ENCODE measurements around the gene DKKL1.
"Not testable (repeated sequence)": the region's sequence is repeated elsewhere in the genome, so short reads cannot be mapped to it uniquely, and the experiment has no call there.

DKKL1 gene

DNA sequence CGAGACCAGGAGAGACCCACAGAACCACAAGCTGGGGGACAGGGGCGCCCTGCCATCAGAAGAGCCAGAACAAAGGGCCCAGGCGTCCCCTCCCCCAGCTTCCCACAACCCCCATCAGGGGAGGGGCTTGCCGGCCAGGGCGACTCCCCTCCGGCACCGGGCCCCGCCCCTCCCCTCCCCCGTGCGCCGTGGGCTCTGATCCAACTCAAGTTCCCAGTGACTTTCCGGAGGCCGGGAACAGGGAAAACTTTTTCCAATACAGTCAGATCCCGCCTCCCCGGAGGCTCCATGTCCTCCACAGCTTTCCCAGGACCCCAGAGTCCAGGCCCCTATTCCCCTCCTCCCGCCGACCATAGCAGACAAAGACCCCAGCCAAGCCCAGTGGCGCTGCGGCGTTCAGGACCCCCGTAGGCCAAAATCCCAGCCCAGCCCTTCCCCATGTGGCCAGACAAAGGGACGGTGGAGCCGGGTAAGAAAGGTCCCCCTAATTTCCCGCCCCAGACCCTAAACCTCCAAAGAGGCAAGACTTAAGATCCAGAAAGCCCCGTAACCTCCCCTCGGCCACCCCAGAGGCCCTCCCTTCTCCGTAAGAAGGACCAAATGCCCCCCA, 2.1 kb upstream of the DKKL1 start:
- in situ Hi-C loops (cut with MboI; ENCODE audit: low sequenced_read_pairs) = no loop called here

DNA sequence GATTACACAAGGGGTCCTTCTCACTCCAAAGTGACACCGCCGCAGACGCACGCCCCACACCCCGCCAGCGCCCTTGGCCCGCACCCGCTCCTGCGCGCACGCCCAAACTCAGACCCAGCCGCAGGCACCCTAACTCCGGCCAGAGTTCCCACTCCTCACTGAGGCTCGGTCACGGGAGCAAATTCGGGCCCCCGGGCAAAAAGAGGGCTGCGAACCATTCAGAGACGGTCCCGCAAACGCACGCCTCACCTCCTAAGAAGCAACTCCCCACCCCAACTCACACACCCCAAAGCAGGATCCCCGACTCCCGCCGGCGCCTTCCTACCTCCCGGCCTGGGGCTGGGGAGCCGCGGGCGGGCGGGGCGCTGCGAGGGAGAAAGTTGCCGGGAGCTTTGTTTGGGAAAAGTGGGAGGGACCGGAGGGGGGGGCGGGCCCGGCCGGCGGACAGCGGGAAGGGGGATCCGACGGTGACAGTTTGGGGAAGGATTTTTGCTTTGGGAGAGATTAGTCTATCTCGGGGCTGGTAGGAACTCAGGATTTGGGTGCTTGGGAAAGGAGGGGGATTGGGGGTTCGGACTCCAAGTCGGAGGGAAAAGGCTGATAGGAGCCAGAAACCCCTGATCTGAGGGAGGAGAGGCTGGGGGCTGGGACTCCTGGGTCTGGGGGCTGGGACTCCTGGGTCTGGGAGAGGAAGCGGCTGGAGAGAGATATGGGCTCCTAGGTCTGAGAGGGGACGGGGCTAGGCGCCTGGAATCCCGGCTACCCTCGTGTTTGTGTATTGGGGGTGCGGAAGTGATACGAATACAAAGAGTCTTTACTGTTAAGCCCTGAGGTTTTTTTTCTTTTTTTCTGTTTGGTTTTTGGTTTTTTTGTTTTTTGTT, 1.4 kb upstream of the DKKL1 start, which contains the start of gene TEAD2:
Gene TEAD2, minus strand, starts transcription at position 369 of the 881 bp plus-strand sequence. CDS start 2,341 bp downstream, outside the sequence.
- in situ Hi-C loops (cut with MboI; ENCODE audit: low sequenced_read_pairs) = no loop called here

DNA sequence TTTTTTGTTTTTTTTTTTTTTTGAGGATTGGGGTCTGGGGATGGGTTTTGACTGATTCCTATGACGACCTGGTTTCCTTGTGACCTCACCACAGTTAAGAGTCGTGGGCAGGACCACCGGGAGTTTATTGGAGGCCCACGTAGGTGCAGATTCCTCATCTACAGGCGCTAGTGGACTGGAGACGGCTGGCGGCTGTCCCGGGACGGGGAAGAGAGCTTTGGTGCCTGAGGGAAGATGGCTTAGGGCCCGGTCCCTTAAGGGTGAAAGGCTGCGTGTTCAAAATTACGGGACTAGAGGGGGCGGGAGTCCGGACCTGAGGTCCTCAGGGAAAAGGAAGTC, 779 bp upstream of the DKKL1 start:
- in situ Hi-C loops (cut with MboI; ENCODE audit: low sequenced_read_pairs) = no loop called here

DNA sequence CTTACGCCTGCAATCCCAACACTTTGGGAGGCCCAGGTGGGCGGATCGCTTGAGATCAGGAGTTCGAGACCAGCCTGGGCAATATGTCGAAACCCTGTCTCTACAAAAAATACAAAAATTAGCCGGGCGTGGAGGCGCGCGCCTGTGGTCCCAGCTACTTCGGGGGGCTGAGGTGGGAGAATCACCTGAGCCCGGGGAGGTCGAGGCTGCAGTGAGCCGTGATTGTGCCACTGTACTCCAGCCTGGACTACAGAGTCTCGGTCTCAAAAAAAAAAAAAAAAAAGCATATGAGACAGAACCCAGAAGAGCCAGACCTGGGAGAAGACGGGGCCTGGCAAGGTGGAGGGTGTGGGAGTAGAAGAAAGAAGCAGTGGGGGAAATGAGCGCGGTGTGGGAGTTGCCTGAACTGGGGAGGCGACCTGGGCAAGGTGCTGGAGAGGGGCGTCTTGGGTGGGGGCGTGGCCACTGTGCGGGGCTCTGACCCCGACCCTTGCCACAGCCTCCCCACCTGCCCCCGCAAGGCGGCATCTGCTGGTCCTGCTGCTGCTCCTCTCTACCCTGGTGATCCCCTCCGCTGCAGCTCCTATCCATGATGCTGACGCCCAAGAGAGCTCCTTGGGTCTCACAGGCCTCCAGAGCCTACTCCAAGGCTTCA, 533 bp downstream of the DKKL1 start:
- in situ Hi-C loops (cut with MboI; ENCODE audit: low sequenced_read_pairs) = no loop called here

DNA sequence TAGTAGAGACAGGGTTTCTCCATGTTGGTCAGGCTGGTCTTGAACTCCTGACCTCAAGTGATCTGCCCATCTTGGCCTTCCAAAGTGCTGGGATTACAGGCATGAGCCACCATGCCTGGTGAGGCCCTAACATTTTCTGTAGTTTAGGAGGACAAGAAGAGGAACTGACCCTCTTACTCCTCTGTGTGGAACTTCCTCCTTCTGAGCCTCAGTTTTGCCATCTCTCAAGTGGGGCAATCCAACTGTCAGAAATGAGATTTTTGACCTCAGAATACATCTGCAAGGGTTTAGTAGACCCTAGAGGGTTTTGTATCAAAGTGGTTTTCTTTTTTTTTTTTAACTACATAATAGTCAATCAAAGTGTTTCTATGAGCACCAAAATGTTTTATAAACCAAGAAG, 2.4 kb downstream of the DKKL1 start:
- in situ Hi-C loops (cut with MboI; ENCODE audit: low sequenced_read_pairs) = no loop called here

DNA sequence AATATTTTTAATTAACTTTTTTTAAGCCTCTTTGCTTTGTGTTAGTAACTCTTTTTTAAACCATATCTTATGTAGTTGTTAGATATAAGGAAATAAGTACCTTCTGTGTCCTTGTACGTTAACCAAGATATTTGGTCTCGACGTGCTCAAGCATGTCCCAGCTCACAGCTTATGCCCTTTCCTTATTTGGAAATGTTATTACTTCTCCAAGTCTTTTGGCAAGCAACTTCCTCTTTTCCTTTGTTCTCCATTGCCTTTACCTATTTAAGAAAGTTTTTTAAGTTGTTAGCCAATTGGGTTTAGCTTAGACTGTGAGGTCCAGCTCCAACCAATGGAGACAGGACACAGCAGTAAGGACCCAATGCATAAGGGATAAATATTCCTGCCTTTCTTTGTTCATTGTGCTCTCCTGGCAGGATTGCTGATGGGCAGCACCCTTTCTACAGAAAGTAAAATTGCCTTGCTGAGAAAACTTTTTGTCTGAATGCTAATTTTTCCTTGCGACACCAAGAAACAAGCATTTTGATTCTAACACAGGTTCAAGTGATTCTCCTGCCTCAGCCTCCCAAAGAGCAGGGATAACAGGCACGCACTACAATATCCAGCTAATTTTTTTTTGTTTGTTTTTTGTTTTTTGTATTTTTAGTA, 5.2 kb downstream of the DKKL1 start:
- in situ Hi-C loops (cut with MboI; ENCODE audit: low sequenced_read_pairs) = no loop called here

DNA sequence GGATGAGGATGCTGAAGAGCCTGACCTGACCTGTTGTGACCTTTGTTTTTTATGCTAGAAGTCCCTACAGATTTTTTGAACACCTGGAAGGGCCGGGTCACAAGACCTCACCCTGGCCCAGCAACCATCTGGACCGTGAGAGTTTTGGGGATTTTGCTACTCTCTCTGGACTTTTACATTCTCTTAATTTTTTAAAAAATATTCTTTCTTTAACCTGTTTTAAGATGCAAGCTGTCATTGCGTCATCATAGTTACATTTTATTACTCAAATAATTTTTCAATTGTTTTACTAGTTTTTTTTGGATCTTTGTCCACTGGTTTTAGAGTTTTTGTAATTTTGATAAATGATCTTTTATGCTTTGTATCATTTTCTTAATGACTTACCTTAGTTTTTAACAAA, 7.5 kb downstream of the DKKL1 start:
- in situ Hi-C loops (cut with MboI; ENCODE audit: low sequenced_read_pairs) = no loop called here

DNA sequence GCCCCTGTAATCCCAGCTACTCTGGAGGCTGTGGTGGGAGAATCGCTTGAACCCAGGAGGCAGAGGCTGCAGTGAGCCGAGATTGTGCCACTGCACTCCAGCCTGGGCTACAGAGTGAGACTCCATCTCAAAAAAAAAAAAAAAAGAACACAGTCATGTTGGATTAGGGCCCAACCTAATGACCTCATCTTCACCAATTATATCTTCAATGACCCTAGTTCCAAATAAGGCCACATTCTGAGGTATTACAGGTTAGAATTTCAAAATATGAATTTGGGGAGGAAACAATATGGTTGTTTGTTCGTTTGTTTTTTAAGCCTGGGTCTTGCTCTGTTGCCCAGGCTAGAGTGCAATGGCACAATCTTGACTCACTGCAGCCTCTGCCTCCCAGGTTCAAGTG, 9.5 kb downstream of the DKKL1 start:
- in situ Hi-C loops (cut with MboI; ENCODE audit: low sequenced_read_pairs) = not testable (repeated sequence)

DNA sequence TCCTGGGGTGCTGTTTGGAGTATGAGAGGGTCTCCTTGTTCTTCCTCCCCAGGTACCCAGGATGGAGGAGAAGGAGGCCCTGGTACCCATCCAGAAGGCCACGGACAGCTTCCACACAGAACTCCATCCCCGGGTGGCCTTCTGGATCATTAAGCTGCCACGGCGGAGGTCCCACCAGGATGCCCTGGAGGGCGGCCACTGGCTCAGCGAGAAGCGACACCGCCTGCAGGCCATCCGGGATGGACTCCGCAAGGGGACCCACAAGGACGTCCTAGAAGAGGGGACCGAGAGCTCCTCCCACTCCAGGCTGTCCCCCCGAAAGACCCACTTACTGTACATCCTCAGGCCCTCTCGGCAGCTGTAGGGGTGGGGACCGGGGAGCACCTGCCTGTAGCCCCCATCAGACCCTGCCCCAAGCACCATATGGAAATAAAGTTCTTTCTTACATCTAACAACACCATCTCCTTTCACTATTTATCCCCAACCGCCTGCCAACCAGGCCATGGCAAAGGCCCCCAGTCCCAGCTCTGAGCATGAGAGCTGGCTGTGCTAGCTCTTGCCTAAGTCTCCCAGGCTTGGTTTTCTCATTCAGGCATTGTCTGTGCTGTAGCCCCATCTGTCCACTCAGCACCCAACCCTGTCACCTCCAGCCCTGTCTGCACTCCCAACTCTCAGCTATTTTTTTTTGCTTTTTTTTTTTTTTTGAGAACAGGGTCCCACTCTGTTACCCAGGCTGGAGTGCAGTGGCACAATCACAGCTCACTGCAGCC, 11.2 kb downstream of the DKKL1 start:
- in situ Hi-C loops (cut with MboI; ENCODE audit: low sequenced_read_pairs) = no loop called here

DNA sequence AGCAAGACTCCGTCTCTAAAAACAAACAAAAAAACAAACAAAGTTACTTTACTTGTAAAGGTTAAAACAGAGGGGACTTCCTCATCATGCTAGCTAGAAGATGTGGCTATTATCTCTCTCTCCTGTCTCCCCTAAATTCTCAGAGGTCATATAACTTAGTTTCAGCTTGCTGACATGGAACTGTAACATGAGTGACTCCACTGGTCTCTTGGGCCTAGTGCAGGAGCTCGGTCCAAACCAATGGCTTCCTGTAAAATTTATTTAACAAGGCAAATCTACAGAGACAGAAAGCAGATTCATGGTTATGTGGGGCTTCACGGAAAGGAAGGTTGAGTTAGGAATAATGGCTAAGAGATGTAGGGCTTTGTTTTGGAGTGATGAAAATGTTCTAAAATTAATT, 14.8 kb downstream of the DKKL1 start:
- in situ Hi-C loops (cut with MboI; ENCODE audit: low sequenced_read_pairs) = no loop called here

DNA sequence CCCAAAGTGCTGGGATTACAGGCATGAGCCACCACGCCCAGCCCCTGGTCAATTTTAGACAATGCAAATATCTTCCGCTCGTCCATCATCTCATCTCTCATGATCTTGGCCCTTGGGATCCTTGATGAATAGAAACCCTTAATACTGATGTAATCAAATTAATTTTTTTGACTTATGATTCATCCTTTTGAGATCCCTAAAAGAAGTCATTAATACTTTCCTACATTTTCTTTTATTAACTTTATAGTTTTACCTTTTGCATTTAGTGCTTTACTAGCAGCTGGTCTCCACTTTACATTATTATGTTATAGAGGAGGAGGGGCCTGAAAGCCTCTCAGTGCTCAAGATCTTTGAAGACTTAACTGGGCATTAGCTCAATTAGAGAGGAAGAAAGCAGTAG, 16.7 kb downstream of the DKKL1 start:
- in situ Hi-C loops (cut with MboI; ENCODE audit: low sequenced_read_pairs) = no loop called here

DNA sequence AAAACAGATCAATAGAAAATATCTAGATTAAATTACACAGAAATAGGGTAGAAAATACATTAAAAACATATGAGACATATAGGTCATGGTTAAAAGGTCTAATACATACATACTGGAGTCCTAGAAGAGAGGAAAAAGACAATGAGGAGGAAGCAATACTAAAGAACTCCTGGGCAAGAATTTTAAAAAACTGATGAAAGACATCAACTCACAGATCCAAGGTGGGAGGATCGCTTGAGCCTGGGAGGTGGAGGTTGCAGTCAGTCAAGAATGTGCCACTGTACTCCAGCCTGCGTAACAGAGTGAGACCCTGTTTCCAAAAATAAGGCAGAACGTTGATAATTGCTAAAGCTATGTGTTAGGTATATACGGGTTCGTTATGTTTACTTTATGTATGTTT, 19.0 kb downstream of the DKKL1 start:
- in situ Hi-C loops (cut with MboI; ENCODE audit: low sequenced_read_pairs) = no loop called here

DNA sequence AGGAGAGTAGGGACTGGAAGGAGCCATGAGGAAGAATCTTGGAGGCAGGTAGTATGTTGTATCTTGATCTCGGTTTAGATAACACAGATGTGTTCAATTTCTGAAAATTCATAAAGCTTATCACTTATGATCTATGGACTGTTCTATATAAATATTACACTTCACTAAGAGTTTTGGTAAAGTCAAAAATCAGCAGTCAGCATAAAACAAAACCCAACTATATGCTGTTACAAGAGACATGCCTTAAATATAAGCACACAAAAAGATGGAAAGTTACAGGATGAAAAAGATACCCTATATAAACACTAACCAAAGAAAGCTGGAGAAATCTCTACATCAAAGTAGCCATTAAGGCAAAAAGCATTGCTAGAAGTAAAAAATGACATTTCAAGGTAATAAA, 19.9 kb downstream of the DKKL1 start:
- in situ Hi-C loops (cut with MboI; ENCODE audit: low sequenced_read_pairs) = no loop called here

DNA sequence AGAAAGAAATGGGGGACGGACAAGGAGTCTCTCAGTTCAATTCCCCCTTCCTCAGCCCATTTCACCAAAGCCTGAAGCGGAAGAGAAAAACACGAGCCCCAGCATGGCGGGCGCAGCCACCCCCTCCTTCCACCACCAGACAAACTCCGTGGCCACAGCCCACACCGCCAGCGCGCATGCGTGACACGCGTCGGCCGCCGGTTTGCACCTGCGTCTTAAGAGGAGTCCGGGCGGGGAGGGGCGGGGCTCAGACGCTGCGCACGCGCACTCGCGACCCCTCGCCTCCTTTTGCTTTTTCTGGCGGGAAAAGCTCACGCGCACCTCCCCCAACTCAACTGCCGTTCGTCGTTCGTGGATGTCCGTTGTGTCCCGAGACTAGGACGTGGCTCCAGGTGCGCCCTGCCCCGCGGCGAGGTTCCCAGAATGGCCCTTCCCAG, 24.3 kb downstream of the DKKL1 start, which contains the start of gene KASH5:
Gene KASH5, plus strand, starts transcription at position 314 of the 437 bp plus-strand sequence. CDS start 2,635 bp downstream, outside the sequence.
- in situ Hi-C loops (cut with MboI; ENCODE audit: low sequenced_read_pairs) = no loop called here

DNA sequence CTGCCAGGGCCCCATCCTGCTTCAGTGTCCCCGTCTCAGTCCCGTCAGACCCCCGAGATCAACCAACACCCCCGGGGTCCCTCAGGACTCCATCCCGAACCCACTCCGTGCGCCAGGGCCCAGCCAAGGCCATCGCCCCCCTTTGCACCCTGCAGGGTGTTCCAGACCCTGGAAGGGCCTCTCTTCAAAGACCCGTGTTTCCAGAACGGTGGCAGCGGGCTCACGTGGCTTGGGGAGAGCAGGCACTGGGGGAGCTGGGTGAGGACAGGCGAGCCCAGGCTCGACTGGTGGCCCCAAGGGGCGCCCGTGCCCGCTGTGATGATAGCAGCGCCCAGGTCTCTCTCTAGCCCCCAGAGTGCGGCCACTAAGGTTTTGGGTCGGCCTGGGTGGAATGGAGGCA, 25.7 kb downstream of the DKKL1 start:
- in situ Hi-C loops (cut with MboI; ENCODE audit: low sequenced_read_pairs) = no loop called here

DNA sequence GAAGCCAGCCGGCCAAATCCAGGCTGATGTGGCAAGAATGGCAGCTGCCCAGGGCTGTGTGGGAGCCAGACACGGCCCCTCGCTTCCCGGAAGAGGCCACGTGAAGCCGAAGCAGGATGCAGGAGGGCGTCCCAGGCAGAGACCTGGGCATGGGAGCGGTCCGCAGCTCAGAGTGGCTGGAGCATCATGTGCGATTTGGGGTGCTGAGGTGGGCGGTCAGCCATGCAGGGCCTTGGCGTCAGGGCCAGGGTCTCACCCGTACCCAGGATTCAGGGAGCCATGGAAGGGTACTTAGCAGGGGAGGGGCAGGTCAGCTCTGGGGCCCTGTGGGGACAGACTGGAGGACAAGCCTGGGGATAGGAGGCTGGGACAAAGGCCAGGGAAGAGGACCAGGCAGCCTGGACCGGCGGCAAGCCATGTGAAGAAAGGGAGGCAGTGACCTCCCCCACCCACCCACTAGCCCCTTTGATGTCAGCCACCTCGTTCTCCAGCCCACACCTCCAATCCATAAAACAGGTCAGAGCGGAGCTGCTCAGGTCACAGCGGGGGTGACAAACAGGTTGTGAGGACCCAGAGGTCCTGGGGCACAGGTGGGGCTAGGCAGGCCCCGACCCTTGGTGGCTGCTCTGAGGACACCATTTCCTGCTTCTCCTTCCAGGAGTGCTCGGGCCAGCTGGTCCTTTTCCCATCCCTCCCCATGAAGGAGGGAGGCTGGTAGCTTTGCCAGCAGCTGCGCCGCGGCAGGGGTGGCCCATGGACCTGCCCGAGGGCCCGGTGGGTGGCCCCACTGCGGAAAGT, 26.7 kb downstream of the DKKL1 start:
- in situ Hi-C loops (cut with MboI; ENCODE audit: low sequenced_read_pairs) = loop anchor here (5.0 kb wide), 1 partner anchor 47 kb away; no protein-coding TSS in a partner anchor

DNA sequence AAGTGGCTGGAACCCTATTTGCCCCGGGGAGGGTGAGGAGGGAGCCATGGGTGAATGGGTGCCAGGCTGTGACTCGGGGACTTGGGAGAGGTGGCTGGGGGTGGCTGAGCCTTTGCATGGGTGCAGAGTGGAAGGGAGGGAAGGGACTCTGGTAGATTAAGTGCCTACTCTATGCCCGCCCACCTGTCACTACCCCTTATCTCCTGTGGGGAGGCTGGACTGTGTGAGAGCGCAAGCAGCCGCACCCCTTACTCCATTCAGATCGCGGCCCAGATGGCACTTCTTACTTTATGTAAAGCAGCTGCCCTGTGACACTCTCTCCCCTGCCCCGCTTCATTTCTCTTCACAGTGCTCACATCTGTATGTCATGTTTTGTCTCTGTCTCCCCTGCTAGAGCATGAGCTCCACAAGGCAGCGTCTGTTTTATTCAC, 27.3 kb downstream of the DKKL1 start:
- in situ Hi-C loops (cut with MboI; ENCODE audit: low sequenced_read_pairs) = loop anchor here (5.0 kb wide), 1 partner anchor 46 kb away; no protein-coding TSS in a partner anchor

DNA sequence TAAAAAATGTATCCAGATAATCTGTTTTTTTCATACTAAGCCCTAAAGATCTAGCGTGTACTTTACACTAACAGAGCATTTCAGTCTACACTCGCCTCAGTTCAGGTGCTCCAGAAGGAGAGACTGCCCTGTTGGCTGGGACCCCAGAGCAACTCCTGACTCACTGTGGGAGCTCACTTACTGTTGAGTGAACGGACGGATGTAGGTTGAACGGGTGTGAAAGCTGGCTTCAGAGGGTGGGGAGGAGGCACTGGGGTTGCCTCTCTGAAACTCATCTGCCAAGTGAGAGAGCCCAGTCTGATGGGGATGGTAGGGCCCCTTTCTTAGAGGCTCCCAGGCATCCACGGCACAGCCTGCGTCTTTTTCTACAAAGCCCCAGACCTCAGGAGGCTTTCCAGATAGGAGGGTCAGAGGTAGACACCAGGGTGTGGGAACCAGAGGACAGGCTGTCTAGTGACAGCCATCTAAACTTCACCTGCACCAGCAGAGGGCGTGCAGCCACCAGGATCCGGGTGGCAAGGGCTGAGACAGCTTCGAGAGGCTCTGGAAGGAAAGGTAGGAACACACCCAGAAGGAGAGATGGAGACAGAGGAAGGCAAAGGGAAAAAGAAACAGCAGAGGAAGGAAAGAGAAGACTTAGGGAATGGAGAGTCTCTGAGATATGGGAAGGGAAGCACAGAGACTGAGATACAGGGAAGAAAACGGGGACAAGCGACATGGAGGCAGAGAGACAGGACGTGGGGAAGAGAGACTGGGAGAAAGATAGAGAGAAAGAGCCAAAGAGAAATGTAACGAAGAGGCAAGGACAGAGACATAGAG, 28.1 kb downstream of the DKKL1 start:
- in situ Hi-C loops (cut with MboI; ENCODE audit: low sequenced_read_pairs) = loop anchor here (5.0 kb wide), 1 partner anchor 46 kb away; no protein-coding TSS in a partner anchor

DNA sequence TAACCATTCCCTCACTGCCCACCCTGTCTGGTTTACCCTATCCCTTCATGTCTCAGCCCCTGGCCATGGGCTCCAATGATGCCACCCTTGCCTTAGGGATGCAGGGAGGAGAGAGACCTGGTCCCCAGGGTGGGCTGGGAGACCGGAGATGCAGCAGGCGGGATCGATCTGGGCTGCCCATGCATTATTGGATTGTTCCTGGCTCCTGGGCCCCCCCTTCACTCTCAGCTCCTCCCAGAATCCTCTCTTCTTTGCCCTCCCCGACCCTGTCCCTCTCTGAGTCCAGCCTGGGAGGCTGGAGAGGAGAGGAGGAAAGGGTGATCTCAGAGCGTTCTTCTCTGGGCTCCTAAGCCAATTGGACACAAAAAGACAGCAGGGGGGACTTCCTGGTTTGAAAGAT, 30.2 kb downstream of the DKKL1 start:
- in situ Hi-C loops (cut with MboI; ENCODE audit: low sequenced_read_pairs) = loop anchor here (5.0 kb wide), 1 partner anchor 43 kb away; no protein-coding TSS in a partner anchor
